DOHH2 (cell line): ENCODE data around the gene BMX.

Source experiments
- CTCF ChIP-seq: fragments of 200-600 bp; sonication (generic); IDR thresholded peaks from one replicate; pipeline ENCODE4 v1.5.1; 2014; ENCODE audit warnings: antibody characterized with exemption, mild to moderate bottlenecking, low read depth, low read length; ENCODE audit not compliant: poor library complexity, severe bottlenecking
- EZH2phosphoT487 ChIP-seq: fragments of 200-600 bp; sonication (generic); IDR thresholded peaks from 2 replicates; pipeline ENCODE4 v1.6.1; 2017; ENCODE audit warnings: borderline replicate concordance, mild to moderate bottlenecking, antibody characterized with exemption, low read length, moderate library complexity, mixed read lengths

DNA sequence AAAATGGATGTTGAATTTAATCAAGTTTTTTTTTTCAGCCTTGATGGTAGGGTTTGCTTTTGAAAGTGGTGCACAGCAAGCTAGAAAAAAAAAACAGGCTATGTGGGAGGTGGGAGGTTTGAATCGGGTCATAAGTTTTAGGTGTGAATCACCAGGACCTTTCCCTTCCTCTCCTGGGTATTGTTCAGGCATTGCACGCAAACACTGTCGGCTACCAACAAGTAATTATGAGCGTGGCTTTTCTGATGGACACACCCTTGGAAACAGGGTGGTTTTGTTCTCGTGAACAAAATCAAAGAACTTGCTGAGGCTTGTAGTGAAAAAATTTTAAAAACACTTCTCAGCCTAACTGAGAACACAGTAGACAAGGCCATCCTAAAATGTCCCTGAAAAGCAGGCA lies 25.6 kb upstream of the BMX start:
- TF ChIP-seq EZH2phosphoT487 (no peak), CTCF (no peak)
